ENCODE measurements around the gene TFR2.

DNA sequence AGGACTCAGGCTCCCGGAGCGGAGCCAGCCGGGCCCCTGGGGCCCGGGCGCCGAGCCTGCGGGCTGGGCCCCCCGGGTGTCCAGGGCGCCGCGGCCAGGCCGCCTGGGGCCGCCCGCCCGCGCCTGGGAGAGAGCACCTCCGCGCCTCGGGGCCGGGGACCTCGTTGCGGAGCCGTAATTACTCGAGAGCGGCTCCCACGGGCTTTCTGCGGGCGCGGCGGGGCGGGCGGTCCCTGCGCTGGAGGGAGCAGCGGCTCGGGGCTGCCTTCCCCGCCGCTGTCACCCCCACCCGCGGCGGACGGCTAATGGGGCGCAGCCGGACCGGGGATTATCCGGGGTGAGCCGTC lies 33.7 kb upstream of the TFR2 start:
- no peak for TF ChIP-seq POLR2A (IDR thresholded peaks at IDR 0.05)
- TF ChIP-seq, protein P1, sequence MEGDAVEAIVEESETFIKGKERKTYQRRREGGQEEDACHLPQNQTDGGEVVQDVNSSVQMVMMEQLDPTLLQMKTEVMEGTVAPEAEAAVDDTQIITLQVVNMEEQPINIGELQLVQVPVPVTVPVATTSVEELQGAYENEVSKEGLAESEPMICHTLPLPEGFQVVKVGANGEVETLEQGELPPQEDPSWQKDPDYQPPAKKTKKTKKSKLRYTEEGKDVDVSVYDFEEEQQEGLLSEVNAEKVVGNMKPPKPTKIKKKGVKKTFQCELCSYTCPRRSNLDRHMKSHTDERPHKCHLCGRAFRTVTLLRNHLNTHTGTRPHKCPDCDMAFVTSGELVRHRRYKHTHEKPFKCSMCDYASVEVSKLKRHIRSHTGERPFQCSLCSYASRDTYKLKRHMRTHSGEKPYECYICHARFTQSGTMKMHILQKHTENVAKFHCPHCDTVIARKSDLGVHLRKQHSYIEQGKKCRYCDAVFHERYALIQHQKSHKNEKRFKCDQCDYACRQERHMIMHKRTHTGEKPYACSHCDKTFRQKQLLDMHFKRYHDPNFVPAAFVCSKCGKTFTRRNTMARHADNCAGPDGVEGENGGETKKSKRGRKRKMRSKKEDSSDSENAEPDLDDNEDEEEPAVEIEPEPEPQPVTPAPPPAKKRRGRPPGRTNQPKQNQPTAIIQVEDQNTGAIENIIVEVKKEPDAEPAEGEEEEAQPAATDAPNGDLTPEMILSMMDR (IDR thresholded peaks at IDR 0.05) = no peak
